OCI-LY7 (cell line): Measurements from ENCODE around the gene OSBPL1A.

ENCODE experiments used
- EZH2phosphoT487 ChIP-seq: fragments of 200-600 bp; sonication (generic); IDR thresholded peaks from 2 replicates; pipeline ENCODE4 v1.6.1; 2018; ENCODE audit warnings: low read depth, borderline replicate concordance, mild to moderate bottlenecking, mixed run types, antibody characterized with exemption, low read length, moderate library complexity, mixed read lengths
- TF ChIP-seq, protein P1 (sequence below): fragments of 200-600 bp; sonication (generic); conservative IDR thresholded peaks from 2 replicates; pipeline ENCODE4 v1.5.1; 2014; ENCODE audit warnings: mild to moderate bottlenecking, antibody characterized with exemption, low read length, moderate library complexity, mixed read lengths

DNA sequence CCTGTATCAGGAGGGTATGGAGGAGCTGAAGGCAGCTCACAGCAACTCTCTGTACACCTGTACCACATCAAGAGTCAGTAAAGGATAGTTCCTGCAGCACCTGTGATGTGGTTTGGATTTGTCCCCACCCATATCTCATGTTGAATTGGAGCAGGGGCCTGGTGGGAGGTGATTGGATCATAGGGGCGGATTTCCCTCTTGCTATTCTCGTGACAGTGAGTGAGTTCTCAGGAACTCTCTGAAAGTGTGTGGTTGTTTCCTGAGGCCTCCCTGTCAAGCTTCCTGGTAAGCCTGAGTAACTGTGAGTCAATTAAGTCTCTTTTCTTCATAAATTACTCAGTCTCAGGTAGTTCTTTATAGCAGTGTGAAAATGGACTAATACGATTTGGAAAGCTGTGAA is 28.9 kb downstream of the OSBPL1A start:
- TF ChIP-seq, protein P1, sequence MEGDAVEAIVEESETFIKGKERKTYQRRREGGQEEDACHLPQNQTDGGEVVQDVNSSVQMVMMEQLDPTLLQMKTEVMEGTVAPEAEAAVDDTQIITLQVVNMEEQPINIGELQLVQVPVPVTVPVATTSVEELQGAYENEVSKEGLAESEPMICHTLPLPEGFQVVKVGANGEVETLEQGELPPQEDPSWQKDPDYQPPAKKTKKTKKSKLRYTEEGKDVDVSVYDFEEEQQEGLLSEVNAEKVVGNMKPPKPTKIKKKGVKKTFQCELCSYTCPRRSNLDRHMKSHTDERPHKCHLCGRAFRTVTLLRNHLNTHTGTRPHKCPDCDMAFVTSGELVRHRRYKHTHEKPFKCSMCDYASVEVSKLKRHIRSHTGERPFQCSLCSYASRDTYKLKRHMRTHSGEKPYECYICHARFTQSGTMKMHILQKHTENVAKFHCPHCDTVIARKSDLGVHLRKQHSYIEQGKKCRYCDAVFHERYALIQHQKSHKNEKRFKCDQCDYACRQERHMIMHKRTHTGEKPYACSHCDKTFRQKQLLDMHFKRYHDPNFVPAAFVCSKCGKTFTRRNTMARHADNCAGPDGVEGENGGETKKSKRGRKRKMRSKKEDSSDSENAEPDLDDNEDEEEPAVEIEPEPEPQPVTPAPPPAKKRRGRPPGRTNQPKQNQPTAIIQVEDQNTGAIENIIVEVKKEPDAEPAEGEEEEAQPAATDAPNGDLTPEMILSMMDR = no peak
- TF ChIP-seq EZH2phosphoT487 = no peak
